ENCODE data around the gene MXI1.

DNA sequence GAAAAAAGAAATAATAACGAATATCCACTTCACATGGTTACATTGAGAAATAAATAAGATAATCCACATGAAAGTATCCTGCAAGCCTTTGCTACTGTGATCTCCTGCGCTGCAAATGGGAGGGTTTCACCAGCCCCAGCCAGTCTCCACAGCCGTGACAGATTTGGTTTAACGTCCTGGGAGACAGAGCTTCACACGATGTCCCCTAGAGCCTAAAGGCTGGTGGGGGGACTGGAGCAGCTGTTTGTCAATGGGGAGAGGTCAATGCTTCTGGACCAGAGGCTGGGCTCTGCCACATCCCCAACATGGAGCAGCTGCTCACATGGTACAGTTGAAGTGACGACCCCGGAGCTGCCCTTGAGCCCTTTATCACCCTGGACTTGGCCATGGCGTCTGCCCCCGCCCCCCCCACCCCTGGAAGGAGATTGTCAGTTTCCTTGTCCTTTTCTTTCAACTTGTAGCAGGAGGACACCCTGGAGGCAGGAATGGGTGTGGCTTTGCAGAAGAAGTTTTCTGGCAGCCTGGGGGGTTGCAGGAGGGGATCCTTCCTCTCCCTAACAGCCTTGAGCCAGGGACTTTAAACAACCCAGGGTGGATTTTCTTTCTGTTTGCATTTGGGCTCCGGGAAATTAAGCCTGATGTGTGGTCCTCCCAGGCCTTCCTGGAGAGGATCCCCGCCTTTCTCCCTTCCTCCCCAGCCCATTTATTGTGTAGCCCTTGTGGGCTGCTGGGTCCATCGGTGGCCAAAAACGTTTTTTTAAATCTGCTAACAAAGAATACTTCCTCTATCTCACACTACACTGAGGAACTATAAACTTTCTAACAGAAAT lies 37.0 kb upstream of the MXI1 start:
- TF ChIP-seq, protein P1, sequence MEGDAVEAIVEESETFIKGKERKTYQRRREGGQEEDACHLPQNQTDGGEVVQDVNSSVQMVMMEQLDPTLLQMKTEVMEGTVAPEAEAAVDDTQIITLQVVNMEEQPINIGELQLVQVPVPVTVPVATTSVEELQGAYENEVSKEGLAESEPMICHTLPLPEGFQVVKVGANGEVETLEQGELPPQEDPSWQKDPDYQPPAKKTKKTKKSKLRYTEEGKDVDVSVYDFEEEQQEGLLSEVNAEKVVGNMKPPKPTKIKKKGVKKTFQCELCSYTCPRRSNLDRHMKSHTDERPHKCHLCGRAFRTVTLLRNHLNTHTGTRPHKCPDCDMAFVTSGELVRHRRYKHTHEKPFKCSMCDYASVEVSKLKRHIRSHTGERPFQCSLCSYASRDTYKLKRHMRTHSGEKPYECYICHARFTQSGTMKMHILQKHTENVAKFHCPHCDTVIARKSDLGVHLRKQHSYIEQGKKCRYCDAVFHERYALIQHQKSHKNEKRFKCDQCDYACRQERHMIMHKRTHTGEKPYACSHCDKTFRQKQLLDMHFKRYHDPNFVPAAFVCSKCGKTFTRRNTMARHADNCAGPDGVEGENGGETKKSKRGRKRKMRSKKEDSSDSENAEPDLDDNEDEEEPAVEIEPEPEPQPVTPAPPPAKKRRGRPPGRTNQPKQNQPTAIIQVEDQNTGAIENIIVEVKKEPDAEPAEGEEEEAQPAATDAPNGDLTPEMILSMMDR (IDR thresholded peaks at IDR 0.05; ENCODE audit: insufficient read depth, low read depth, low read length) = no peak
- no peak for TF ChIP-seq EZH2 (IDR thresholded peaks at IDR 0.05; ENCODE audit: insufficient read depth, low read length)
